ENCODE measurements around the gene IFI27L1.

GRCh38 chr14:94098326-94098992 is 17.3 kb downstream of the IFI27L1 start:
- no peak for TF ChIP-seq CTCF (IDR thresholded peaks at IDR 0.05)
- no peak for TF ChIP-seq SIN3A (IDR thresholded peaks at IDR 0.05; ENCODE audit: borderline replicate concordance, insufficient read depth, low read depth, low read length)
- no peak for TF ChIP-seq REST (IDR thresholded peaks at IDR 0.05; ENCODE audit: insufficient read depth in 1 of 2, low read depth in 2 of 2, low read length in 1 of 2)

Data from Panc1 (cell line).